HepG2 (cell line): ENCODE results near the gene CCND1. TPM values are rescaled to one million over a fixed set of nuclear protein-coding genes. Genes with fewer than 3 reads are reported as not detected.

ENCODE experiments used
- FOXP1 ChIP-seq, 2 experiments: fragments of 450-650 bp in 1 of 2; IDR thresholded peaks; 2 replicates each; pipeline ENCODE4 v1.6.1; 2017 to 2018; ENCODE audit warnings: antibody characterized with exemption in 1 of 2
- HCFC1 ChIP-seq: fragments of 150-350 bp; IDR thresholded peaks from 2 replicates; pipeline ENCODE4 v1.6.1; 2014; ENCODE audit warnings: low read depth, low read length
- MXI1 ChIP-seq: IDR thresholded peaks from 3 replicates; pipeline ENCODE4 v1.6.1; 2012; ENCODE audit warnings: low read depth, low read length, inconsistent platforms, borderline replicate concordance
- NCOA5 ChIP-seq: sonication (generic); formaldehyde crosslinking; IDR thresholded peaks from 2 replicates; pipeline ENCODE4 v1.4.0; 2020; ENCODE audit warnings: missing genetic modification reagents
- POLR2AphosphoS5 ChIP-seq: IDR thresholded peaks from 2 replicates; pipeline ENCODE4 v1.6.1; 2012; ENCODE audit warnings: low read depth, low read length
- SMARCE1 ChIP-seq: fragments of 450-650 bp; IDR thresholded peaks from 2 replicates; pipeline ENCODE4 v1.6.1; 2017; ENCODE audit warnings: borderline replicate concordance
- ZBTB7B ChIP-seq: sonication (generic); formaldehyde crosslinking; IDR thresholded peaks from 2 replicates; pipeline ENCODE4 v1.4.0; 2020; ENCODE audit warnings: missing genetic modification reagents
- ZNF160 ChIP-seq: sonication (generic); formaldehyde crosslinking; IDR thresholded peaks from 2 replicates; pipeline ENCODE4 v1.8.0; 2022; ENCODE audit warnings: mild to moderate bottlenecking, inconsistent platforms, missing genetic modification reagents
- ZNF33B ChIP-seq: sonication (generic); formaldehyde crosslinking; IDR thresholded peaks from 2 replicates; pipeline ENCODE4 v1.5.1; 2020; ENCODE audit warnings: mild to moderate bottlenecking, missing genetic modification reagents
- polyA plus RNA-seq, 8 experiments: library from polyadenylated mRNA; depleted of rRNA in 3 of 8; stranded (reverse) in 7 of 8; unstranded in 1 of 8; fragments of >200 nt; fragmentation: Illumina TruSeq in 4 of 8; extraction: Trizol in 4 of 8; gene quantifications; 2 replicates each; pipeline versions ENCODE4 v1.2.1 to v1.2.3, GENCODE V29; 2011 to 2016; ENCODE audit warnings: low read depth in 4 of 8, missing spikeins in 1 of 8, mixed read lengths in 1 of 8; ENCODE audit not compliant: insufficient read depth in 1 of 8
- total RNA-seq, 5 experiments: library from RNA; depleted of rRNA; stranded (reverse); fragments of >200 nt; fragmentation: Illumina TruSeq; extraction: Trizol; gene quantifications; 2 replicates each; pipeline ENCODE4 v1.2.3, GENCODE V29; 2016; ENCODE audit warnings: low read depth in 1 of 5
- TF ChIP-seq, protein P1 (sequence below): sonication (generic); formaldehyde crosslinking; conservative IDR thresholded peaks from 2 replicates; pipeline ENCODE4 v1.4.0; 2020; ENCODE audit warnings: mild to moderate bottlenecking, missing genetic modification reagents, moderate library complexity
- TF ChIP-seq, protein P2 (sequence below), 2 experiments: sonication (generic) in 1 of 2; formaldehyde crosslinking in 1 of 2; IDR thresholded peaks; 2 replicates each; pipeline versions ENCODE4 v1.4.0 to v1.6.1; 2016 to 2020; ENCODE audit warnings: borderline replicate concordance in 1 of 2, low read depth in 1 of 2, mild to moderate bottlenecking in 1 of 2, missing genetic modification reagents in 1 of 2
- TF ChIP-seq, protein P3 (sequence below): sonication (generic); formaldehyde crosslinking; IDR thresholded peaks from 2 replicates; pipeline ENCODE4 v1.5.0; 2020; ENCODE audit warnings: missing genetic modification reagents

Gene CCND1
- total and polyA plus RNA-seq, 2 of the 13 experiments (the other 11 are each of a cell fraction or from before 2014, with no cell fraction given) = 107 to 136 TPM

DNA sequence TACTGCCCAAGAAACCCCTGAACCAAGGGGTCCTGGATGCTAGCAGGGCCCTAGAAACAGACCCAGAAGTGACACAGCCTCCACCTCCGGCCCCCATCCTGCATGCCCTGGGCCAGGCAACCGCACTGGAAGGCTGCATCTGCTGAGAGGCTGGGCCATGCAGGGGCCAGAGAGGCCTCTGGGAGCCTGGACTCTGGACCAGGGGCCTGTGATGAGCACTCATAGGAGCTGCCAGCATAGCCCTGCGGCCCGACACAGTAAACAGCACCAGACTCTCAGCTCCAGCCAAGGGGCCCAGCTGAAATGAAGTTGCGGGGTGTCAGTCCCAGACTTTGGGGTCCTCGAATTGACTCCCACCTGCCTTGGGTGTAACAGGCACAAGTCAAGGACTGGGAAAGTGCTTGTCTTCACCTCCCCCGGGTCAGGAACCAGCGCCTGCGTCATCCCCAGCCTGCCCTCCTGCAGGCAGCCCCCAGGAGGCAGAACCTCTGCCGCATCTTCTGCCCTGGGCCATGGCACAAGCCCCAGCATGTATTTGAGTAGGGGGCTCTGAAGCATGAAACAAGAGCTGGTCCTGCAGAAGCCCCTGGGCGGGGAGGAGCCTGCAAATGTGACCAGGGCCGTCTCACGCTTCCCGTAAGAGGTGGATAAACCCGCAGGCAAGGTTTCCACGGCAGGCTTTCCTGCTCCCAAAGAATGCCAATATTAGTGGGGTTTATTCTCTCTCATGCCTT, 25.2 kb upstream of the CCND1 start (continued):
- TF ChIP-seq, protein P1, sequence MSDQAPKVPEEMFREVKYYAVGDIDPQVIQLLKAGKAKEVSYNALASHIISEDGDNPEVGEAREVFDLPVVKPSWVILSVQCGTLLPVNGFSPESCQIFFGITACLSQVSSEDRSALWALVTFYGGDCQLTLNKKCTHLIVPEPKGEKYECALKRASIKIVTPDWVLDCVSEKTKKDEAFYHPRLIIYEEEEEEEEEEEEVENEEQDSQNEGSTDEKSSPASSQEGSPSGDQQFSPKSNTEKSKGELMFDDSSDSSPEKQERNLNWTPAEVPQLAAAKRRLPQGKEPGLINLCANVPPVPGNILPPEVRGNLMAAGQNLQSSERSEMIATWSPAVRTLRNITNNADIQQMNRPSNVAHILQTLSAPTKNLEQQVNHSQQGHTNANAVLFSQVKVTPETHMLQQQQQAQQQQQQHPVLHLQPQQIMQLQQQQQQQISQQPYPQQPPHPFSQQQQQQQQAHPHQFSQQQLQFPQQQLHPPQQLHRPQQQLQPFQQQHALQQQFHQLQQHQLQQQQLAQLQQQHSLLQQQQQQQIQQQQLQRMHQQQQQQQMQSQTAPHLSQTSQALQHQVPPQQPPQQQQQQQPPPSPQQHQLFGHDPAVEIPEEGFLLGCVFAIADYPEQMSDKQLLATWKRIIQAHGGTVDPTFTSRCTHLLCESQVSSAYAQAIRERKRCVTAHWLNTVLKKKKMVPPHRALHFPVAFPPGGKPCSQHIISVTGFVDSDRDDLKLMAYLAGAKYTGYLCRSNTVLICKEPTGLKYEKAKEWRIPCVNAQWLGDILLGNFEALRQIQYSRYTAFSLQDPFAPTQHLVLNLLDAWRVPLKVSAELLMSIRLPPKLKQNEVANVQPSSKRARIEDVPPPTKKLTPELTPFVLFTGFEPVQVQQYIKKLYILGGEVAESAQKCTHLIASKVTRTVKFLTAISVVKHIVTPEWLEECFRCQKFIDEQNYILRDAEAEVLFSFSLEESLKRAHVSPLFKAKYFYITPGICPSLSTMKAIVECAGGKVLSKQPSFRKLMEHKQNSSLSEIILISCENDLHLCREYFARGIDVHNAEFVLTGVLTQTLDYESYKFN (CRISPR knock-in tag) = peak; percentile 87
- TF ChIP-seq MXI1 (0 out of 3 replicates have a peak, but pooled peaks have one; percentile 14), ZNF160 (CRISPR knock-in tag) (peak; percentile 34; the same call in 1 of the 2 replicates), FOXP1 (IDR thresholded peaks at IDR 0.05) (no peak), FOXP1 (CRISPR knock-in tag; IDR thresholded peaks at IDR 0.05) (0 out of 2 replicates have a peak, but pooled peaks have one; percentile 12), SMARCE1 (no peak), NCOA5 (CRISPR knock-in tag) (no peak), ZNF33B (CRISPR knock-in tag) (no peak), POLR2AphosphoS5 (peak; percentile 70), HCFC1 (no peak), ZBTB7B (CRISPR knock-in tag) (0 out of 2 replicates have a peak, but pooled peaks have one; percentile 48)
- TF ChIP-seq, protein P2, sequence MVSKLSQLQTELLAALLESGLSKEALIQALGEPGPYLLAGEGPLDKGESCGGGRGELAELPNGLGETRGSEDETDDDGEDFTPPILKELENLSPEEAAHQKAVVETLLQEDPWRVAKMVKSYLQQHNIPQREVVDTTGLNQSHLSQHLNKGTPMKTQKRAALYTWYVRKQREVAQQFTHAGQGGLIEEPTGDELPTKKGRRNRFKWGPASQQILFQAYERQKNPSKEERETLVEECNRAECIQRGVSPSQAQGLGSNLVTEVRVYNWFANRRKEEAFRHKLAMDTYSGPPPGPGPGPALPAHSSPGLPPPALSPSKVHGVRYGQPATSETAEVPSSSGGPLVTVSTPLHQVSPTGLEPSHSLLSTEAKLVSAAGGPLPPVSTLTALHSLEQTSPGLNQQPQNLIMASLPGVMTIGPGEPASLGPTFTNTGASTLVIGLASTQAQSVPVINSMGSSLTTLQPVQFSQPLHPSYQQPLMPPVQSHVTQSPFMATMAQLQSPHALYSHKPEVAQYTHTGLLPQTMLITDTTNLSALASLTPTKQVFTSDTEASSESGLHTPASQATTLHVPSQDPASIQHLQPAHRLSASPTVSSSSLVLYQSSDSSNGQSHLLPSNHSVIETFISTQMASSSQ (IDR thresholded peaks at IDR 0.05; ENCODE audit: low read depth) = no peak
- TF ChIP-seq, protein P2 (CRISPR knock-in tag; IDR thresholded peaks at IDR 0.05; ENCODE audit: borderline replicate concordance) = peak; percentile 43; the same call in 1 of the 2 replicates
- TF ChIP-seq, protein P3, sequence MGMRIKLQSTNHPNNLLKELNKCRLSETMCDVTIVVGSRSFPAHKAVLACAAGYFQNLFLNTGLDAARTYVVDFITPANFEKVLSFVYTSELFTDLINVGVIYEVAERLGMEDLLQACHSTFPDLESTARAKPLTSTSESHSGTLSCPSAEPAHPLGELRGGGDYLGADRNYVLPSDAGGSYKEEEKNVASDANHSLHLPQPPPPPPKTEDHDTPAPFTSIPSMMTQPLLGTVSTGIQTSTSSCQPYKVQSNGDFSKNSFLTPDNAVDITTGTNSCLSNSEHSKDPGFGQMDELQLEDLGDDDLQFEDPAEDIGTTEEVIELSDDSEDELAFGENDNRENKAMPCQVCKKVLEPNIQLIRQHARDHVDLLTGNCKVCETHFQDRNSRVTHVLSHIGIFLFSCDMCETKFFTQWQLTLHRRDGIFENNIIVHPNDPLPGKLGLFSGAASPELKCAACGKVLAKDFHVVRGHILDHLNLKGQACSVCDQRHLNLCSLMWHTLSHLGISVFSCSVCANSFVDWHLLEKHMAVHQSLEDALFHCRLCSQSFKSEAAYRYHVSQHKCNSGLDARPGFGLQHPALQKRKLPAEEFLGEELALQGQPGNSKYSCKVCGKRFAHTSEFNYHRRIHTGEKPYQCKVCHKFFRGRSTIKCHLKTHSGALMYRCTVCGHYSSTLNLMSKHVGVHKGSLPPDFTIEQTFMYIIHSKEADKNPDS (CRISPR knock-in tag) = no peak; the same call in 1 of the 2 replicates
